ENCODE measurements around the gene SAMD9. TPM values are rescaled to one million over a fixed set of nuclear protein-coding genes. Genes with fewer than 3 reads are reported as not detected.
"Not testable (repeated sequence)": the region's sequence is repeated elsewhere in the genome, so short reads cannot be mapped to it uniquely, and the experiment has no call there.

Gene SAMD9
- polyA plus RNA-seq, 1 experiment = 9.0 TPM

DNA sequence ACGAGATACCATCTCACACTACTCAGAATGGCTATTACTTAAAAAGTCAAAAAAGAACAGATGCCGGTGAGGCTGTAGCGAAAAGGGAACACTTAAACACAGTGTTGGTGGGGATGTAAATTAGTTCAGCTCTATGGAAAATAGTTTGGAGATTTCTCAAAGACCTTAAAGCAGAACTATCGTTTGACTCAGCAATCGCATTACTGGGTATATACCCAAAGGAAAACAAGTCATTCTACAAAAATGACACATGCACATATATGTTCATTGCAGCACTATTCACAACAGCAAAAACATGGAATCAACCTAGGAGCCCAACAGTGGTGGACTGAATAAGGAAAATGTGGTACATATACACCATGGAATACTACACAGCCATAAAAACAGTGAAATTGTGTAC is 56.9 kb downstream of the SAMD9 start:
- ChIA-PET POLR2A (no interaction called here), CTCF (interaction anchor here (0.6 to 1.0 kb wide), 2 partner anchors 225 to 347 kb away, joined by 3 read pairs; partner anchors contain the start of gene CDK6)
- TF ChIP-seq CTCF (IDR thresholded peaks at IDR 0.05; ENCODE audit: low read depth, low read length) = no peak

GRCh38 chr7:93060025-93060424 is 57.8 kb downstream of the SAMD9 start:
- POLR2A ChIA-PET = no interaction called here
- peaks cover 5% of the 10 kb centered on the region for H3K27me3 ChIP-seq (ENCODE audit: control insufficient read depth, insufficient read depth, low read length)
- H3K27ac ChIP-seq (ENCODE audit: low read depth, low read length) = no peak overlapping the region
- H3K9me3 ChIP-seq (ENCODE audit: control insufficient read depth, insufficient read depth, low read length) = no peaks in the 10 kb centered on the region
- DNase-seq (ENCODE audit: low read depth, low spot score) = no peak
- no peak overlapping the region for H3K4me3 ChIP-seq (ENCODE audit: low read depth, low read length)
- CTCF ChIA-PET = interaction anchor here (1.0 kb wide), 1 partner anchor 224 kb away, joined by 3 read pairs; the partner anchor contains the start of gene CDK6
- TF ChIP-seq CTCF (IDR thresholded peaks at IDR 0.05; ENCODE audit: low read depth, low read length) = no peak

More for the DNA sequence above, 56.9 kb downstream of the SAMD9 start:
- Histone ChIP-seq H3K9me3 (ENCODE audit: control insufficient read depth, insufficient read depth, low read length) (no peaks in the 10 kb centered on the region), H3K4me3 (ENCODE audit: low read depth, low read length) (no peak overlapping the region), H3K27me3 (ENCODE audit: control insufficient read depth, insufficient read depth, low read length) (peaks cover 5% of the 10 kb centered on the region), H3K27ac (ENCODE audit: low read depth, low read length) (no peak overlapping the region)
- DNase-seq (ENCODE audit: low read depth, low spot score) = no peak

GRCh38 chr7:93056621-93057020 is 61.2 kb downstream of the SAMD9 start:
- DNase-seq (ENCODE audit: low read depth, low spot score); H3K27ac ChIP-seq (ENCODE audit: low read depth, low read length); POLR2A ChIA-PET; H3K9me3 ChIP-seq (ENCODE audit: control insufficient read depth, insufficient read depth, low read length); H3K27me3 ChIP-seq (ENCODE audit: control insufficient read depth, insufficient read depth, low read length); H3K4me3 ChIP-seq (ENCODE audit: low read depth, low read length): not testable (repeated sequence)
- CTCF ChIA-PET = interaction anchor here (1.4 kb wide), 1 partner anchor 436 kb away, joined by 7 read pairs; no protein-coding TSS in a partner anchor

DNA sequence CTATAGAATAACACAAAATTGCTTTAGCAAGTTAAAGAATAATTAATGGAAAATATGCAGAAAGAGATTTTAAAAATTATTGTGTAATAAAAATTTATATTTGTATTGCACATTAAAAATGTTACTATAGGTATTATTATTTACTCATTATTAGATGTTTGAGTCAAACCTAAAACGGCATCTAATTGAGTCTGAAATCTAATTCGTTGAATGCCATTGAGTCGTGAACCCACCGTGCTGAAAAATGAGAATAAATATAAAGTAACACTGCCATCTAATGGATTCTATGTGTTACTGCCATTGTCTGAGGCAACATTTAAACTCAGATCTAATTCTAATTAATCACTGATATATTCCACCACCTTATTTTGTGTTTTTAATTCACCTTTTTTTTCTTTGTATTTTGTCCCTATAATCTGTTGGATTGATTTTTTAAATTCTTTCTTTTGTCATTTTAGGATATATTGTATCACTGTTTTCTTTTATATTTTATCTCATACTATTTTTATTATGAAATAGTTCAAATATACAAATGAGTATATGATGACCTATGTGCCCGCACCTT is 62.2 kb downstream of the SAMD9 start:
- TF ChIP-seq CTCF (IDR thresholded peaks at IDR 0.05; ENCODE audit: low read depth, low read length) = peak; percentile 64
- no peak for DNase-seq (ENCODE audit: low read depth, low spot score)
- ChIA-PET POLR2A (no interaction called here), CTCF (interaction anchor here (0.6 to 1.0 kb wide), 2 partner anchors 219 to 632 kb away, joined by 3 to 5 read pairs; partner anchors contain the start of gene CDK6)
- no peaks in the 10 kb centered on the region for H3K9me3 ChIP-seq (ENCODE audit: control insufficient read depth, insufficient read depth, low read length)
- H3K27ac ChIP-seq (ENCODE audit: low read depth, low read length) = no peak overlapping the region
- H3K4me3 ChIP-seq (ENCODE audit: low read depth, low read length) = no peak overlapping the region
- H3K27me3 ChIP-seq (ENCODE audit: control insufficient read depth, insufficient read depth, low read length) = no peaks in the 10 kb centered on the region

DNA sequence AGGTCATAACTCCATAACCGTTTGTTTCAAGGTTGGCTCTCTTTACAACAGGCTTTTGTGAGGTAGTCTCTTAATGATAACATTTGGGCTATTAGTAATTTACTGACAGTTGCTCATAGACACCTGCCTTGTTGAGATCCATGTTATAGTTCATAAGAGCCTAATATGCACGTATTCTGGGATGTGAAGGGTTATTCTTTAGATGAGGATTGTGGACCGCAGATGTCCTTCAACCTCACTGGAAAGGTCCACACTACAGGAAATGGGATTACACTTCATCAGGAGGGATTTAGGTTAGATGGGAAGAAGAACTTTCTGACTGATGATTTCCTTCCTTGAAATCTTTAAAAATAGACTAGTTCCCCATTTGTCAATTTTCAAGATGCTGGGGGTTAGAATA is 62.8 kb downstream of the SAMD9 start:
- no peaks in the 10 kb centered on the region for H3K9me3 ChIP-seq (ENCODE audit: control insufficient read depth, insufficient read depth, low read length)
- ChIA-PET CTCF (no interaction called here), POLR2A (no interaction called here)
- no peak for DNase-seq (ENCODE audit: low read depth, low spot score)
- no peaks in the 10 kb centered on the region for H3K27me3 ChIP-seq (ENCODE audit: control insufficient read depth, insufficient read depth, low read length)
- TF ChIP-seq CTCF (IDR thresholded peaks at IDR 0.05; ENCODE audit: low read depth, low read length) = no peak
- no peak overlapping the region for H3K4me3 ChIP-seq (ENCODE audit: low read depth, low read length)
- H3K27ac ChIP-seq (ENCODE audit: low read depth, low read length) = no peak overlapping the region

All from AG04450 (cell line).